HT1080 (cell line): ENCODE data around the gene SLC25A51. TPM values are rescaled to one million over a fixed set of nuclear protein-coding genes. Genes with fewer than 3 reads are reported as not detected.

ENCODE experiments used
- DNase-seq: peaks from one replicate; pipeline ENCODE4 v3.0.0-alpha.2; 2015; ENCODE audit warnings: low read depth
- polyA plus RNA-seq, 2 experiments: library from polyadenylated mRNA; depleted of rRNA; stranded (reverse); fragments of >200 nt; gene quantifications; 2 replicates each; pipeline ENCODE4 v1.2.3, GENCODE V29; 2015
- total RNA-seq: library from RNA; depleted of rRNA; stranded (reverse); fragments of >200 nt; shearing (Covaris generic); gene quantifications from 2 replicates; pipeline ENCODE4 v1.2.3, GENCODE V29; 2014; rRNA removed

SLC25A51 gene
- 34.3 and 39.8 TPM in 2 replicates for total RNA-seq
- polyA plus RNA-seq (2015; cell fraction: cytosol; rRNA removed) = 24.0 and 24.1 TPM in 2 replicates
- 18.9 and 22.9 TPM in 2 replicates for polyA plus RNA-seq (2015; cell fraction: nucleus; rRNA removed)

DNA sequence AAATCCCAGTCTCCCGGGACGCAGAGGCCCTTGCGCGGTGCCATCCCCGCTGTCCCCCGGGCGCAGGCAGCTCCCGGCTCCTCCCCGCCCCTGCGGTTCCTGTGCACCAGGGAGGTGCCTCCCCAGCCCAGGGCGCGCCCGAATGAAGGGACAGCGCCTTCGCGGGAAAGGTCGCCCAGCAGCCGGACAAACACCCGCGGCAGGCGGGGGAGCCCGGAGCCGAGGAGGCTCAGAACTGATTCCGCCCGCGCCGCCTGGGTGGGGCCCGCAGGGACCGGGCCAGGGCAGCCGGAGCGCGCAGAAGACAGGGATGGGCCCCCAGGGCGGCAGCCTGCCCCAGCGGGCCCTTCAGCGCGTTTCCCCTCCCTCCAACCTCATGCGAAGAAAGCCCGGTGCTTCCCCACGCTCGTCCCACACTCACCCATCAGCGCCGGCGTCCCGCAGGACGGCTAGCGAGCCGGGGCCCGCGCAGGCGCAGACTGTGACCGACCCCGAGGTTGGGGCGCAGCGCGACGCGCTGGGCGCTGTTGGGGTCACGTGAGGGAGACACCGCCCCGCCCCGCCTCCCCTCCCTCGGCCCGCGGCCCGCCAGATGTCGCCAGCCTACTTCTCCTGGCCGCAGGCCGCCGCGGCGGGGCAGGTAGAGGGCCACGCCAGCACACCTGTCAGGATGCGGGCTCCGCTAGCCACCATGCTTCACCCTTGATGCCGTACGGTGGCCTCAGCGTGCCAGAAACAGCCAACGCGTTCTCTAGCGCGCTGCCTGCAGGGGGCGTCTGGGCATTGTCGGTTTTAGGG lies at the start of gene SLC25A51:
Gene SLC25A51, minus strand, starts transcription at position 481 of the 798 bp plus-strand sequence. CDS start 15,577 bp downstream, outside the sequence.
- peak; percentile 89 for DNase-seq

GRCh38 chr9:37953206-37953774 lies 49.4 kb upstream of the SLC25A51 start:
- no peak for DNase-seq

GRCh38 chr9:37952731-37953130 lies 48.8 kb upstream of the SLC25A51 start:
- peak; percentile 65 for DNase-seq

DNA sequence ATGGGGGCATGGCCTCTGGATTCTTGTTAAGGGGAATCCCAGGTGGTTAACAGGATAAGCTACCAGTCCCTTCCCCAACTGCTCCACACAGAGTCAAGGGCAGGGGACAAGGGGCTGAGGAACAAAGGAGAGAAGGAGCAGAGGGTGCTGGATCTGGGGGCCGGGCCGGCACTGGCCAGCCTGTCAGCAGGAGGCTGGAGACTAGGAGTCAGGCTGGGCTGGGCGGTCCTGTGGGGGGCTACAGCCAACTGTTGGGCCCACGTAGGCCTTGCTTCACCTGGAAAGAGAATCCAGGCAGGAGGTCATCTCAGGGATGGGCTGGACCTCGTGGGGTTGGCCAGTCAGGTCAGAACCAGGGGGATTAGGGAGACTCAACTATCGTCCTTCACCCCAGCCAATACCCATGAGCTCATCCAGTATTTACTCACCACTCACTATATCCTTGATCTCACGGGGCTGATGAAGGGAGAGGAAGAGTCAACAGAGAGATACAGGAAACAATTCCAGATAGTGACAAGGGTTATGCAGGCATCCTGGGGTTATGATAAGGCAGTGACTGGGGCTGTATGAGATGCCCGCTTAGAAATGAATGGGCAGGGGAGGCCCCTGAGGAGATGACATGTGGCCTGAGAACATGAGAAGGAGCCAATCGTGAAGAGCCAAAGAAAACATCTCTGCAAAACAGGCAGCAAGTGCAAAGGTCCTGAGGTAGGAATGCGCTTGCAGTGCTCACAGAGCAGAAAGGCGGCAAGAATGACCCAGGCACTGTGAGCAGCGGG lies 47.9 kb upstream of the SLC25A51 start:
- no peak for DNase-seq

DNA sequence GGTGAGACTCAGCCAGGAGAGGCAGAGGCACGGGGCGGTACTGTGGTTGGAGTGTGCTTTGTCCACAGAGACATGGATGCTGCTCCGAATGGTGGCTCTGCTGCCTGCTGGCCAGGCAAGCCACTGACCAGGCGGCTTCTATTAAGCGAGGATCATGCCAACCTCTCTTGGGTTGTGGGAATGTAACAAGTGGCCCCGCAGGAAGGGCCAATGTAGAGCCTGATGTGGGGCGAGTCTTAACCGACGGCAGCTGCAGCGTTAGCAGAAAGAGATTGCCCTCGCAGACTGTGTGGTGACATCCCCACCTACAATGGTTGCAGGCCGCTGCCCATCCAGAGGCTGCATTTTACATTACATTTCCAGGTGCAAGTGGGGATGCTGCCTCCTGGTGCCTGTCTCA lies 46.6 kb upstream of the SLC25A51 start:
- no peak for DNase-seq

DNA sequence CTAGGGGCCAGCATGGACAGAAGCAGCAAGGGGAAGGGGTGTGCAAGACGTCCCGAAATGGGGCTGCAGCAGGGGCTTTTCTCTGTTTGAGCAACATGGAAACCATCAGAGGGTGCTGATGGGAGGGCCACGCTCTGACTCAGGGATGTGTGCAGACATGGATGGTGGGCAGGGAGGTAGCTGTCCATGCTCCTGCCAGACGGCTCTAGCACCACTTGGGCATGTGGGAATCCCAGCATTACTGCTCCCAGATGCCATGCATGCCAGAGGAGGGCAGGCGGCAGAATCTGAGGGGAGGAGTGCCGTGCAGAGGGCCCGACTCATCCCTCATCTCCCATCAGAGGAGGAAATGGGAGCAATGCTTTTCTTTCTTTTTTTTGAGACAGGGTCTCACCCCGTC lies 45.6 kb upstream of the SLC25A51 start:
- DNase-seq = peak; percentile 57

GRCh38 chr9:37948417-37948980 lies 44.6 kb upstream of the SLC25A51 start:
- no peak for DNase-seq

GRCh38 chr9:37947977-37948376 lies 44.0 kb upstream of the SLC25A51 start:
- DNase-seq = no peak

GRCh38 chr9:37947471-37947870 lies 43.5 kb upstream of the SLC25A51 start:
- DNase-seq = no peak

DNA sequence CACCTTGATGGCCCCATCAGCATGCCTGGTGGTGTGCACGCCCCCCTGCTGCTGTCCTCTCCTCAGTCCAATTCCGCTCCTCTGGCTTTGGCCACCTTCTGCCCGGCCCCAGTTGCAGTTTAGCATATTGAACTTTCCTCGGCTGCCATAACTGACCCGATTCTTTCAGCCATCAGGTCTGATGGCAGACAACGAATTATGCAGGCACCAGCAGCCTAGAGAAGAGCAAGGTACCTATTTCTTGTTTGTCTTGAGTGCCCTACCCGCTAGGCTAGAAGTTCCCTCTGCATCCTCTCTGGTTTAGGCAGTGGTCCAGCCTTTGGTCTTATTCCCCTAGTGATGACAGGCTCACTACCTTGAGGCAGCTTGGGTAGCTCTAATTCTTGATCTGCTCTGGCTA lies 43.0 kb upstream of the SLC25A51 start:
- no peak for DNase-seq

DNA sequence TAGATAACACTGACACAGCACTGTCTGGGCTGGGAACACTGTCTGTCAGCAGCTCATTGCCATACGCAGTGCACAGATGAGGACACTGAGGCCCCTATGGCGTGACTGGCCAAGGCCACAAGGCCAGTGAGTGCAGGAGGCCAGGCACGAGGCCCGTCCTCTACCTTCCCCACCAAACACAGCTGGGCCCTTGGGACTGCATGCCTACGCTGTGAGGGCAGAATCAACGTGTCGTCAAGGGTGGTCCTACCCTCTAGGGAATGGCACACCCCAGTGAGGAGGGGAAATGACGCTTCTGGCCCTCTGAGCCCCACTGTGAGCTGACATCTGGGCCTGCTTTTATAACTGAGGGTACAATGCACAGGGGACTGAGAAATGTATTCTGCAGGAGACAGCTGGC lies 42.1 kb upstream of the SLC25A51 start:
- DNase-seq = no peak

GRCh38 chr9:37944671-37945481 lies 40.9 kb upstream of the SLC25A51 start:
- DNase-seq = peak; percentile 78

DNA sequence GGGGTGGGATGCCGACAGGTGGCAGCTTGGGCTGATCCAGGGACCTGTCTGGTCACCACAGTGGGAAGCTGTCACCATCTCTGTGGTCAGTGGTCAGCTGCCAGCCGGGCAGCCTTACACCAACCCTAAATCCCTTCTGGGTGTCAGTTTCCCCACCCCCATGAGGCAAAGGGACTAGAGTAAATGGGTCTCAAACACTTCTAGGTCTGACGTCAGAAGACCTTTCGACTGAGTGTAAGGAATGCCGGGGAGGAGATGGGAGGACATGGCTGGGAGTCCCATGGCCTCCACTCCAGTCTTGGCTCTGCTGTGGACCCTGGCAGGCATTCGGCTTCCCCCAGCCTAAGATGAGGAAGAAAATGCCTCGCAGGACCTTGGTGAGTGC lies 40.3 kb upstream of the SLC25A51 start:
- DNase-seq = no peak

DNA sequence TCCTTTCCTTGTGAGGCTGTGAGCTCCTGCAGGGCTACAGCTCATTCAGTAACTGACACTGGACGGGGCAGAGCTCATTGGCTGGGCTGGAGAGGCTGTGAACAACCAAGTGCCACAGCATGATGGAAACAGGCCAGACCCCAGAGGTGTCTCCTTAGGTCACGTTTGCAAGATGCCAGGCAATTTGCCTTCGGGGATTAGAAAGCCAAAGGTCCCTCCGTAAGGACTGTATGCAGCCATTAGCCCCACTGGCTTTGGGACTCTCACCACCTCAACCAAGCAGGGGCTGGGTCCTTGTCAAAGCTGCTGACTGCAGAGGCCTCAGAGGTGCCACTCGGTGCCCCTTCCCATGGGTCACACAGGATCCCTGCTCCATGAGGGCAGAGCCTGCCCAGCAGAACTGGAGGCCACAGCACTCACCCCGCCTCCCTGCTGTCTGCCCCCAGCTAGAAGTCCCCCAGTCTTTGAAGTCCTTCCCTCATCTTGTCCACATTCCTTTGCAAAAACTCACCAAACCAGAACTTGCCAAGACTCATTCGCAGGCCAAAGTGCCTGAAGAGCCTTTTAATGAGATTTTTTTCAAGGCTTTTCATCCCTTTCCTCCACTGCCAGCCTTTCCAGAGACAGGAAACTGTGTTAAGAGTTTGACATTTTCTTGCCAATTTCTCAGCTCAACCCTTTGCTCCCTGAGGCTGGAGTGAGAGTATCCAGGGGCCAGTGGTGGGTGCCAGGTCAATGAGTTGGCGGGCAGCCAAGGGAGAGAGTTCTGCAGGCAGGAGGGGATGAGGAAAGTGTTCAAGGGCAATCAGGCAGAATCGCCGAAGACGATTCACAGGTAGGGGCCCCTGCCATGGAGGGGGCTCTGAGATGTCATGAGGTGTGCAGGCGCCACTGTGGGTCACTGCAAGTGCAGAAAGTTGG lies 39.7 kb upstream of the SLC25A51 start:
- DNase-seq = peak; percentile 94

- DNase-seq = peak; percentile 23
These were observed 38.9 kb upstream of the SLC25A51 start for GRCh38 chr9:37942621-37943344.

GRCh38 chr9:37941253-37941652 lies 37.3 kb upstream of the SLC25A51 start:
- no peak for DNase-seq

- no peak for DNase-seq
These were observed 35.7 kb upstream of the SLC25A51 start for GRCh38 chr9:37939575-37940095.

GRCh38 chr9:37938121-37938891 lies 34.4 kb upstream of the SLC25A51 start:
- DNase-seq = peak; percentile 94
